K562 (cell line): ENCODE results near the gene FITM1. TPM values are rescaled to one million over a fixed set of nuclear protein-coding genes. Genes with fewer than 3 reads are reported as not detected.

ENCODE experiments used
- EP300 ChIP-seq: IDR thresholded peaks from 2 replicates; pipeline ENCODE4 v1.6.1; 2012; ENCODE audit warnings: low read length, improper control_type of control experiment
- HDAC6 ChIP-seq: IDR thresholded peaks from 2 replicates; pipeline ENCODE4 v1.6.1; 2012; ENCODE audit warnings: low read depth, mild to moderate bottlenecking, control low read depth, inconsistent platforms, low read length, moderate library complexity
- MTA1 ChIP-seq: fragments of 450-650 bp; IDR thresholded peaks from 2 replicates; pipeline ENCODE4 v1.6.1; 2017; ENCODE audit warnings: borderline replicate concordance
- POLR2A ChIP-seq: fragments of 450-650 bp; conservative IDR thresholded peaks from 2 replicates; pipeline ENCODE4 v1.6.1; 2016
- POU5F1 ChIP-seq: fragments of 150-350 bp; IDR thresholded peaks from 2 replicates; pipeline ENCODE4 v1.6.1; 2014; ENCODE audit warnings: borderline replicate concordance, low read length, low read depth, mild to moderate bottlenecking; ENCODE audit not compliant: partially characterized antibody
- RFX1 ChIP-seq: fragments of 450-650 bp; IDR thresholded peaks from 2 replicates; pipeline ENCODE4 v1.6.1; 2016; ENCODE audit warnings: mild to moderate bottlenecking, moderate library complexity
- ZNF197 ChIP-seq: fragments of 200-800 bp; sonication (Bioruptor generic); IDR thresholded peaks from 2 replicates; pipeline ENCODE4 v1.6.1; 2016; ENCODE audit warnings: low read depth, missing genetic modification characterization, missing compliant biosample characterization
- polyA plus RNA-seq, 8 experiments: library from polyadenylated mRNA; depleted of rRNA in 4 of 8; stranded (reverse) in 5 of 8; unstranded in 3 of 8; fragments of >200 nt; fragmentation: Nextera tagmentation in 2 of 8; fragmentation: Illumina TruSeq in 1 of 8; extraction: Ambion mirVana in 2 of 8; extraction: Trizol in 1 of 8; gene quantifications; 2 replicates each; pipeline versions ENCODE4 v1.2.1 to v1.2.3, GENCODE V29; 2011 to 2014; ENCODE audit warnings: inconsistent platforms in 1 of 8, missing spikeins in 1 of 8
- total RNA-seq, 7 experiments: library from RNA; depleted of rRNA in 6 of 7; stranded (reverse); fragments of >200 nt in 6 of 7; fragmentation: Illumina TruSeq in 2 of 7; extraction: Trizol in 2 of 7; gene quantifications; 2 replicates each; pipeline versions ENCODE4 v1.2.1 to v1.2.3, GENCODE V29; 2011 to 2021; ENCODE audit warnings: low replicate concordance in 1 of 7
- TF ChIP-seq, protein P1 (sequence below): sonication (generic); formaldehyde crosslinking; IDR thresholded peaks from 2 replicates; pipeline ENCODE4 v1.8.0; 2022; ENCODE audit warnings: mild to moderate bottlenecking, missing genetic modification reagents, borderline replicate concordance
- TF ChIP-seq, protein P2 (sequence below): fragments of 450-650 bp; IDR thresholded peaks from 2 replicates; pipeline ENCODE4 v1.6.1; 2016; ENCODE audit warnings: antibody characterized with exemption
- TF ChIP-seq, protein P3 (sequence below): sonication (generic); formaldehyde crosslinking; IDR thresholded peaks from 2 replicates; pipeline ENCODE4 v1.8.0; 2022; ENCODE audit warnings: mild to moderate bottlenecking, missing genetic modification reagents
- TF ChIP-seq, protein P4 (sequence below): fragments of 450-650 bp; IDR thresholded peaks from 2 replicates; pipeline ENCODE4 v1.6.1; 2014; ENCODE audit warnings: low read depth, mild to moderate bottlenecking, moderate library complexity, borderline replicate concordance
- TF ChIP-seq, protein P5 (sequence below): fragments of 450-650 bp; IDR thresholded peaks from 2 replicates; pipeline ENCODE4 v1.6.1; 2016; ENCODE audit warnings: low read depth

FITM1 gene
- total and polyA plus RNA-seq, 9 of the 15 experiments (the other 6 are each of a cell fraction or from before 2014, with no cell fraction given): 0.09 to 0.20 TPM; not detected in 7

DNA sequence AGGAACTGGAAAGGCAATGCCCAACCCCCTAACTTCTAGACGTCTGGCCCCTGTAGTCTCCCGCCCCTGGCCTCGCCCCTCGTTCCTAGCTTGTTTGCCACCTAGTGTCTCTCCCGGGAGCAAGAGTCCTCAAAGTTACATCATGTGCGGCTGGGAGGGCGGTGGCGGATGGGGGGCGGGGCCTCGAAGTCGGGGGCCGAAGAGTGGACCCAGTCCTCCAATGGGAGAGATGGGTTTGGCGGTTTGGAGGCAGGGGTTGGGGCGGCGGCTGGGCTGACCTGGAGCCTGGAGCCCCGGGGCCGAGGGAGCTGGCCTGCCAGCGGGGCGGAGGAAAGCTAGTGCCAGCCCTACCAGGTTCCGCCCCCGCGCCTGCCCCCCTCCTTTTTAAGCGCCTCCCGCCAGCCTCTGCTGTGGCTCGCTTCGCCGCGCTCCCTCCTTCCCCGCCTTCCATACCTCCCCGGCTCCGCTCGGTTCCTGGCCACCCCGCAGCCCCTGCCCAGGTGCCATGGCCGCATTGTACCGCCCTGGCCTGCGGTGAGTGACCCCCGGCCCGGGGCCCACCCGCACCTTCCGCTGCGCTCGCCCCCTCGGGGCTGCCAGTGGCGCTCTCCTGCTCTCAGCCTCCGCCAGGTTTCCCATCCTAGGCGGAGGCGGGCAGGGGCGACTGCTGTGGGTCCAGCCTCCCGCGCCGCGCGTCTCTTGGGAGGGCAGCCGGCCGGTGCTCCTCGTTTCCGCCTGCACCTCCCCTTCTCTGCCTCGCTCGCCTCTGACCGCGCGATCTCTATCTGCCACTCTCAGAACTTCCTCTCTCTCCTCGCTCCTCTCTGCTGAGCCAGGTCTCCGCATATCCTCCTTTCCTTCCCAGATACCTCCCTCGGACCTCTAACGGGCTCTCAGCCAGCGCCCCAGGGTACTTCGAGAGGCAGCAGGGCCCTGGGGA, 36.3 kb upstream of the FITM1 start, which contains the start of gene PCK2 (continued):
- TF ChIP-seq, protein P1, sequence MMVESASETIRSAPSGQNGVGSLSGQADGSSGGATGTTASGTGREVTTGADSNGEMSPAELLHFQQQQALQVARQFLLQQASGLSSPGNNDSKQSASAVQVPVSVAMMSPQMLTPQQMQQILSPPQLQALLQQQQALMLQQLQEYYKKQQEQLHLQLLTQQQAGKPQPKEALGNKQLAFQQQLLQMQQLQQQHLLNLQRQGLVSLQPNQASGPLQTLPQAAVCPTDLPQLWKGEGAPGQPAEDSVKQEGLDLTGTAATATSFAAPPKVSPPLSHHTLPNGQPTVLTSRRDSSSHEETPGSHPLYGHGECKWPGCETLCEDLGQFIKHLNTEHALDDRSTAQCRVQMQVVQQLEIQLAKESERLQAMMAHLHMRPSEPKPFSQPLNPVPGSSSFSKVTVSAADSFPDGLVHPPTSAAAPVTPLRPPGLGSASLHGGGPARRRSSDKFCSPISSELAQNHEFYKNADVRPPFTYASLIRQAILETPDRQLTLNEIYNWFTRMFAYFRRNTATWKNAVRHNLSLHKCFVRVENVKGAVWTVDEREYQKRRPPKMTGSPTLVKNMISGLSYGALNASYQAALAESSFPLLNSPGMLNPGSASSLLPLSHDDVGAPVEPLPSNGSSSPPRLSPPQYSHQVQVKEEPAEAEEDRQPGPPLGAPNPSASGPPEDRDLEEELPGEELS: no peak; the same call in 1 of the 2 replicates
- TF ChIP-seq EP300 (no peak), POU5F1 (no peak), POLR2A (peak; percentile 93), RFX1 (no peak), HDAC6 (no peak), ZNF197 (CRISPR knock-in tag) (no peak), MTA1 (no peak)
- TF ChIP-seq, protein P2, sequence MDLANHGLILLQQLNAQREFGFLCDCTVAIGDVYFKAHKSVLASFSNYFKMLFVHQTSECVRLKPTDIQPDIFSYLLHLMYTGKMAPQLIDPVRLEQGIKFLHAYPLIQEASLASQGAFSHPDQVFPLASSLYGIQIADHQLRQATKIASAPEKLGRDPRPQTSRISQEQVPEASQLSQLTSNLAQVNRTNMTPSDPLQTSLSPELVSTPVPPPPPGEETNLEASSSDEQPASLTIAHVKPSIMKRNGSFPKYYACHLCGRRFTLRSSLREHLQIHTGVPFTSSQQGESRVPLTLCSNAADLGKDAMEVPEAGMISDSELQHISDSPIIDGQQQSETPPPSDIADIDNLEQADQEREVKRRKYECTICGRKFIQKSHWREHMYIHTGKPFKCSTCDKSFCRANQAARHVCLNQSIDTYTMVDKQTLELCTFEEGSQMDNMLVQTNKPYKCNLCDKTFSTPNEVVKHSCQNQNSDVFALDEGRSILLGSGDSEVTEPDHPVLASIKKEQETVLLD: no peak
- TF ChIP-seq, protein P3, sequence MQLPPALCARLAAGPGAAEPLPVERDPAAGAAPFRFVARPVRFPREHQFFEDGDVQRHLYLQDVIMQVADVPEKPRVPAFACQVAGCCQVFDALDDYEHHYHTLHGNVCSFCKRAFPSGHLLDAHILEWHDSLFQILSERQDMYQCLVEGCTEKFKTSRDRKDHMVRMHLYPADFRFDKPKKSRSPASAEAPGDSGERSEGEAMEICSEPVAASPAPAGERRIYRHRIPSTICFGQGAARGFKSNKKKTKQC (CRISPR knock-in tag): no peak
- TF ChIP-seq, protein P4, sequence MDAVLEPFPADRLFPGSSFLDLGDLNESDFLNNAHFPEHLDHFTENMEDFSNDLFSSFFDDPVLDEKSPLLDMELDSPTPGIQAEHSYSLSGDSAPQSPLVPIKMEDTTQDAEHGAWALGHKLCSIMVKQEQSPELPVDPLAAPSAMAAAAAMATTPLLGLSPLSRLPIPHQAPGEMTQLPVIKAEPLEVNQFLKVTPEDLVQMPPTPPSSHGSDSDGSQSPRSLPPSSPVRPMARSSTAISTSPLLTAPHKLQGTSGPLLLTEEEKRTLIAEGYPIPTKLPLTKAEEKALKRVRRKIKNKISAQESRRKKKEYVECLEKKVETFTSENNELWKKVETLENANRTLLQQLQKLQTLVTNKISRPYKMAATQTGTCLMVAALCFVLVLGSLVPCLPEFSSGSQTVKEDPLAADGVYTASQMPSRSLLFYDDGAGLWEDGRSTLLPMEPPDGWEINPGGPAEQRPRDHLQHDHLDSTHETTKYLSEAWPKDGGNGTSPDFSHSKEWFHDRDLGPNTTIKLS: no peak
- TF ChIP-seq, protein P5, sequence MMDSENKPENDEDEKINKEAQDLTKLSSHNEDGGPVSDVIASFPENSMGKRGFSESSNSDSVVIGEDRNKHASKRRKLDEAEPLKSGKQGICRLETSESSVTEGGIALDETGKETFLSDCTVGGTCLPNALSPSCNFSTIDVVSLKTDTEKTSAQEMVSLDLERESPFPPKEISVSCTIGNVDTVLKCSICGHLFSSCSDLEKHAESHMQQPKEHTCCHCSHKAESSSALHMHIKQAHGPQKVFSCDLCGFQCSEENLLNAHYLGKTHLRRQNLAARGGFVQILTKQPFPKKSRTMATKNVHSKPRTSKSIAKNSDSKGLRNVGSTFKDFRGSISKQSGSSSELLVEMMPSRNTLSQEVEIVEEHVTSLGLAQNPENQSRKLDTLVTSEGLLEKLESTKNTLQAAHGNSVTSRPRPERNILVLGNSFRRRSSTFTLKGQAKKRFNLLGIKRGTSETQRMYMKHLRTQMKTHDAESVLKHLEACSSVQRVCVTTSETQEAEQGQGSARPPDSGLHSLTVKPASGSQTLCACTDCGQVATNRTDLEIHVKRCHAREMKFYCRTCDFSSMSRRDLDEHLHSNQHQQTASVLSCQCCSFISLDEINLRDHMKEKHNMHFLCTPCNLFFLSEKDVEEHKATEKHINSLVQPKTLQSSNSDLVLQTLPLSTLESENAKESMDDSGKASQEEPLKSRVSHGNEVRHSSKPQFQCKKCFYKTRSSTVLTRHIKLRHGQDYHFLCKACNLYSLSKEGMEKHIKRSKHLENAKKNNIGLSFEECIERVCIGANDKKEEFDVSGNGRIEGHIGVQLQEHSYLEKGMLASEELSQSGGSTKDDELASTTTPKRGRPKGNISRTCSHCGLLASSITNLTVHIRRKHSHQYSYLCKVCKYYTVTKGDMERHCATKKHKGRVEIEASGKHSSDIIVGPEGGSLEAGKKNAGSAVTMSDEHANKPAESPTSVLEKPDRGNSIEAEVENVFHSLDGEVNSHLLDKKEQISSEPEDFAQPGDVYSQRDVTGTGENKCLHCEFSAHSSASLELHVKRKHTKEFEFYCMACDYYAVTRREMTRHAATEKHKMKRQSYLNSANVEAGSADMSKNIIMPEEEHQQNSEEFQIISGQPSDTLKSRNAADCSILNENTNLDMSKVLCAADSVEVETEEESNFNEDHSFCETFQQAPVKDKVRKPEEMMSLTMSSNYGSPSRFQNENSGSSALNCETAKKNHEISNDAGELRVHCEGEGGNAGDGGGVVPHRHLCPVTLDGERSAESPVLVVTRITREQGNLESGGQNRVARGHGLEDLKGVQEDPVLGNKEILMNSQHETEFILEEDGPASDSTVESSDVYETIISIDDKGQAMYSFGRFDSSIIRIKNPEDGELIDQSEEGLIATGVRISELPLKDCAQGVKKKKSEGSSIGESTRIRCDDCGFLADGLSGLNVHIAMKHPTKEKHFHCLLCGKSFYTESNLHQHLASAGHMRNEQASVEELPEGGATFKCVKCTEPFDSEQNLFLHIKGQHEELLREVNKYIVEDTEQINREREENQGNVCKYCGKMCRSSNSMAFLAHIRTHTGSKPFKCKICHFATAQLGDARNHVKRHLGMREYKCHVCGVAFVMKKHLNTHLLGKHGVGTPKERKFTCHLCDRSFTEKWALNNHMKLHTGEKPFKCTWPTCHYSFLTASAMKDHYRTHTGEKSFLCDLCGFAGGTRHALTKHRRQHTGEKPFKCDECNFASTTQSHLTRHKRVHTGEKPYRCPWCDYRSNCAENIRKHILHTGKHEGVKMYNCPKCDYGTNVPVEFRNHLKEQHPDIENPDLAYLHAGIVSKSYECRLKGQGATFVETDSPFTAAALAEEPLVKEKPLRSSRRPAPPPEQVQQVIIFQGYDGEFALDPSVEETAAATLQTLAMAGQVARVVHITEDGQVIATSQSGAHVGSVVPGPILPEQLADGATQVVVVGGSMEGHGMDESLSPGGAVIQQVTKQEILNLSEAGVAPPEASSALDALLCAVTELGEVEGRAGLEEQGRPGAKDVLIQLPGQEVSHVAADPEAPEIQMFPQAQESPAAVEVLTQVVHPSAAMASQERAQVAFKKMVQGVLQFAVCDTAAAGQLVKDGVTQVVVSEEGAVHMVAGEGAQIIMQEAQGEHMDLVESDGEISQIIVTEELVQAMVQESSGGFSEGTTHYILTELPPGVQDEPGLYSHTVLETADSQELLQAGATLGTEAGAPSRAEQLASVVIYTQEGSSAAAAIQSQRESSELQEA: no peak
